ENCODE measurements around the gene CELSR3. TPM values are rescaled to one million over a fixed set of nuclear protein-coding genes. Genes with fewer than 3 reads are reported as not detected.

CELSR3 gene
- polyA plus RNA-seq, 4 donors, result 0.67 to 1.3 (median 1.2) TPM

GRCh38 chr3:48663489-48664312 is 1.0 kb upstream of the CELSR3 start:
- DNase-seq (ENCODE audit: low read depth in 4 of 4, low spot score in 3 of 4), result peak; percentile 84 to 92 (median 86)

DNA sequence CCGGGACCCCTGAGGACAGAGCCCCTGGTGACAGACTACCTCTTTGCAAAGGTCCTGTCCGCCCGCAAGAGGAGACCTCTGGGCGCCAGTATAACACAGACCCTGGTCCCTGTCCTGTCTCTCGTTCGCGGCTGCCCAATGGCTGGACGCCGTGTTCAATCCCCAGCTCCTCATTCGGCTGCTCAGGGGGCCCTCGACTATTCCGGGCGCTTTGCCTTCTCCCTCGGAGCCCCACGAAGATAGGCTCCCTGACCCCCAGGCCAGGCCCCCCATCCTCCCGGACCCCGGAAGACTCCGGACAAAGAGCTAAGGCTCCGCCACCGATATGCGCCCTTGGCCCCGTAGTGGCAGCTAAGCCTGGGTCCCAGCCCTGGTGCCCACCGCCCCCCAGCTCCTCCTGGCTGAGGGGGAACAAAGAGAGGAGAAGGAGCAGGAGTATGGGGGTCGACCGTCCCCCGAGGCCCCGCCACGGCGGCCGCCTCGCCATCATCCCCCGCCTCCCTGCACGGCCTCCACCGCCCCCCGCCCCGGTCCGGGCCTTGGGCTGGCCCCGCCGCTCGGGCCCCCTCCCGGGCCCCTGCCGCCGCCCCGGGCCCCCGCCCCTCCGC is 437 bp downstream of the CELSR3 start:
- DNase-seq (ENCODE audit: low read depth in 4 of 4, low spot score in 3 of 4), result no peak

- peak in 2 of 4 donors; percentile 42 to 60 for DNase-seq (ENCODE audit: low read depth in 4 of 4, low spot score in 3 of 4)
These were observed 1.1 kb downstream of the CELSR3 start for GRCh38 chr3:48661501-48662144.

DNA sequence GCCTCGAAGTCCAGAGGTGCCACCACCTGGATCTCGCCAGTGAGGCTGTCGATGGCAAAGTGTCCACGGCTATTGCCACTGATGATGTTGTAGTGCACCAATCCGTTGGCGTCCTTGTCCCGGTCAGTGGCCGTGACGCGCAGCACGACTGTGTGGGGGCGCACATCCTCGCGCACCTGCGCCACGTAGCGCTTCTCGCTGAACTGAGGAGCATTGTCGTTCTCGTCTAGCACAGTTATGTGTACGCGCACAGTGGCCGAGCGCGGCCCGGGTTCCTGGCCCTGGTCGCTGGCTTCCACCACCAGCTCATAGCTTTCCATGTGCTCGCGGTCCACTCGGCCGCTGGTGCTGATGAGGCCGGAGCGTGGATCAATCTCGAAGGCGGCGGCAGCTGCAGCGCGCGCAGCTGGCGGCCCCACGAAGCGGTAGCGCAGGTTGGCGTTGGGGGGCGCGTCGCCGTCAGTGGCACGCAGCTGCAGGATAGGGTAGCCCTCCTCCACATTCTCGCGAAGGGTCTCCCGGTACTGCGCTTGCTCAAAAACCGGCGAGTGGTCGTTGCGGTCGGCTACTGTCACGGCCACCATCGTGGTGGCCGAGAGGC is 1.8 kb downstream of the CELSR3 start:
- no peak for DNase-seq (ENCODE audit: low read depth in 4 of 4, low spot score in 3 of 4)

DNA sequence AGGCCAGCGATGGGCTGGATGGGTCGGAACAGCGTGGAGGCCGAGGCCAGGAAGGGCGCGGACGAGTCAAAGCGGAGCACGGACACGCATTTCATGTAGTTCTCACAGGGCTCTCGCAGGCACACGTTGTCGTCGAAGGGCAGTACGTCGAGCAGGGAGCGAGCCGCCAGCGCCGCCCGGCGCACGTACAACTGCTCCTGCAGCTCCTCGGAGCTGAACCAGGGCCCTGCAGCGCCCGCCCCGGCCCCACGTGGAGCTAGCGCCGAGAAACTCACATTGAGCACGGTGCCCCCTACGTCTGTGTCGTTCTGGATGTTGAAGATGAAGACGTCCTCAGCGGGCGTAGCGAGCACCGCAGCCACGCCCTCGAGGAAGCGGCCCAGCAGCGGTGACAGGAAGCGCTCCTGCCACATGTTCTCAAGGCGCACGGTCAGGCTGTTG is 5.8 kb downstream of the CELSR3 start:
- DNase-seq (ENCODE audit: low read depth in 4 of 4, low spot score in 3 of 4), result no peak

DNA sequence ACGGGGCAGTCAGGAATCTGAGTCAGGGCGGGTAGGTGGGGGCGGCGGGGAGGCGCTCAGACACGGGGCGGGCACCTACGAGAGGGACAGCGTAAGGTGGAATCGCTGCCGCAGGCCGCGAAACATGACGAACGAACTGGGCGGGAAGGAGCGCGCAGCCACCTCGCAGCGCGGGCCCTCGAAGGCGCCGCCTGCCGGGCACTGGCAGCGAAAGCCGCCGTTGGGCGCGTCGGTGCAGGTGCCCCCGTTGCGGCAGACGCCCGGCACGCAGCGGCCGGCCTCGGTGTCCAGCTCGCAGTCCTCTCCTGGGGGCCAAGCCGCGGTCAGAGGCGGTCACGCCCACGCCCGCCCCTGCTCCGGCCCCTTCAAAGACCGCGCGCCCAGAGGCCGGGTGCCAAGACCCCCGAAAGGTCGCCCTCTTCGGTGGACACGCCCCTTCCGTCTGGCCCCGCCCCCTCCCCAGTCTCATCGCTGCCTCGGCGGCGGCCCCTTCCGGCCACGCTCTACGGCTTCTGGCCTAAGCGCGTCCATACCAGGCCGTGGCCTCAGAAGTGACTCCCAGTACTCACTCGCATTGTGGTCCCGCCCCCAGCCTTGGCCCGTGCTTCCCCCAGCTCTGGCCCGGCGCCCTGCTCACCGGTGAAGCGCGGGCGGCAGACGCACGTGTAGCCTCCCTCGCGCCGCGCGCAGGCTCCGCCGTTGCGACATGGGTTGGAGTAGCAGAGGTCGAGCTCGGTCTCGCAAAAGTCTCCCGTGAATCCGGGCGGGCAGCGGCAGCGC is 6.4 kb downstream of the CELSR3 start:
- DNase-seq (ENCODE audit: low read depth in 4 of 4, low spot score in 3 of 4), result peak in 2 of 4 donors; percentile 52 to 56

- no peak for DNase-seq (ENCODE audit: low read depth in 4 of 4, low spot score in 3 of 4)
These were observed 7.1 kb downstream of the CELSR3 start for GRCh38 chr3:48655606-48656005.

GRCh38 chr3:48655063-48655462 is 7.6 kb downstream of the CELSR3 start:
- no peak for DNase-seq (ENCODE audit: low read depth in 4 of 4, low spot score in 3 of 4)

- no peak for DNase-seq (ENCODE audit: low read depth in 4 of 4, low spot score in 3 of 4)
These were observed 9.6 kb downstream of the CELSR3 start for GRCh38 chr3:48652923-48653715.

DNA sequence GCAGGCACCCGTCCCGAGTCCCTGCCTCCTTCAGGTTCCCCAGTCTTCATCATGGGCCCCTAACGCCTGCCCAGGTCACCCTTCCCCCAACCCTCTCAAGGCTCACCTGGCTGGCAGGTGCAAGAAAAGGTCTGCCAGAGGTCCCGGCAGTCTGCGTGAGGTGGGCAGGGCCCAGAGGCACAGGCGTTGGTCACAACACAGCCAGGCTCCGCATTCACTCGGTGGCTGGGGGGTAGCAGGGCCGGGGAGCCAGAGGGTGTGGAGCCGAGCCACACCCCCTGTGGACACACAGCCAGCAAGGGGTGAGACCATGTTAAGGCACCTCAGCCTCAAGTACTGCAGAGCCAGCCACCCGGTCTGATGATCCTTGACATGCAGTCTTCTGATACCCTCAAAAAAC is 10.9 kb downstream of the CELSR3 start:
- DNase-seq (ENCODE audit: low read depth in 4 of 4, low spot score in 3 of 4), result no peak

DNA sequence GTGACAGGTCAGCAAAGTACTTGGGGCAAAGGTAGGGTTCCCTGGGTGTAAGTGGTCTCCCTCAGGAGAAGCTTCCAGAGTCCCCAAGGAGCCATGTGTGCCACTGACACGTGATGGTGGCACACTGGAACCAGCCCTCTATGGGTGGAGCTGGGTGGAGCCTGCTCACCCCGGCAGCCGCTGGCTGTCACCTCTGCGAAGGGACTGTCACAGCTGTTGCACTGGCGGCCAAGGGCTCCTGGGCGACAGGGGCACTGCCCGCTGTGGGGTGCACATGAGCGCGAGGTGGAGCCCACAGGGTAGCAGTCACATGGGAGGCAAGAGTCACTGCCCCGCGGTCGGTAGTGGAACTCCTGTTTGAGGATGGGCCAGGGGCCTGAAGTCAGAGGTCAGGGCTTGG is 12.0 kb downstream of the CELSR3 start:
- no peak for DNase-seq (ENCODE audit: low read depth in 4 of 4, low spot score in 3 of 4)

DNA sequence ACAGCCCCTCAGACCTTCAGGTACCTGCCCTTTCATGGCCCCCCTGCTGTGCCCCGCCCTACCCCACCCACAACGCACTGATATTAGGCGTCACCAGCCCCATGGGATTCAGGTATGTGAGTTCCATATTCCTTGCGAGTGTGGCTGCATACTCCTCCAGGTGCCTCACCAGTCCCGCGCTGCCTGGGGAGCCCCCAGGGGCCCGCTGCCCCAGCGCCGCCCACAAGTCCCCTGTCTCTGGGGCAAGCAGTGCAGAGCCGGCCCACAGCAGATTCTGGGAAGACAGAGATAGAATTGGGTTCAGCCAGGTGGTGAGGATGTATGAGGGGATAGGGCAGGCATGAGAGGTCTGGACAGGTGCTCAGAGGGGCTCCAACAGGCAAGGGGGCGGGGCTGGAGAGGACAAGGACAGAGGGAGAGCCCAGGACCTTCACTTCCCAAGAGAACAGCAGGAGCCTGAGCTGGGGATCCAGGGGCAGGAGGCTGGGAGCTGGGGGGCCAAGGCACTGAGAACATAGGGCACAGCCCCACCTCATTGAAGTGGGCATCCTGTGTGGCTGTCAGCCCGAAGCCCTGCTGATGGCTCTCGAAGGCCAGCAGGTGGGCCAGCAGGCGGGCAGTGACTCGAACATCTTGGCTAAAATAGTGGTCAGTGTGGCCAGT is 14.4 kb downstream of the CELSR3 start:
- DNase-seq (ENCODE audit: low read depth in 4 of 4, low spot score in 3 of 4), result no peak

DNA sequence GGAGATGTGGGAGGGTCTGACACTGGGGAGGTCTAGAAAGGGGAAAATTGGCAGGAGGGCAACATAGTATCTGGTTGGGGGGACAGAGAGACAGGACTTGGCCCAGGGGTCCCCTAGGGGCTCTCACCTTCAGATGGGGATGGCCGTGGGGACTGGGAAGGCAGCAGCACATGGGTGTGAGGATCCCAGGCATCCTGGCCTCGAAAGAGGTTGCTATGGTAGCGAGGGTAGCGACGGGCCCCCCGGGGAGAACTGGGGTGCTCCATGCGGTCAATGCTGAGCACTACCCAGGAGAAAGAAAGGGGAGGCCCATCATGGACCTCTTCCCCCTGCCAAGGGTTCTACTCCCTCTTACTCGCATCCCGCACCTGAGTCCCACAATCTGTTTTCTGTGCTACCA is 15.0 kb downstream of the CELSR3 start:
- no peak for DNase-seq (ENCODE audit: low read depth in 4 of 4, low spot score in 3 of 4)

GRCh38 chr3:48644898-48645760 is 17.6 kb downstream of the CELSR3 start:
- DNase-seq (ENCODE audit: low read depth in 4 of 4, low spot score in 3 of 4), result no peak

DNA sequence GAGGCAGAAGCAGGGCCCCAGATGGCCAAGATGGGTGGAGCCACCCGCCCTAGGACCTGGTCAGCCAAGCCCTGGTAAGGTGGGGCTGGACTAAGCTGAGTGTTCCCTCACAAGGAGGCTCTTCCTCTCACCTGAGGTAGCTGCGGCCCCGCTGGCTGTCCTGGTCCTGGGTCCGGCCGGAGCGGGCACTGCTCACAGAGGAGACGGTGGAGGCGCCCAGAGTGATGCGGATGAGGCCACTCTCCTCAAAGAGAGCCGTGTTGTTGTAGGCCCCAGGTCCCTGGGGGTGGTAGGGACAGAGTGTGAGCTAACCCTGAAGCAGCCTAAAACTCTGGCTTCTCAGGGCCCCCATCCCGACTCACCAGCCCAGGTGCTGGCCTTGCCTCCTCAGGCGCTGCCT is 20.1 kb downstream of the CELSR3 start:
- no peak for DNase-seq (ENCODE audit: low read depth in 4 of 4, low spot score in 3 of 4)

DNA sequence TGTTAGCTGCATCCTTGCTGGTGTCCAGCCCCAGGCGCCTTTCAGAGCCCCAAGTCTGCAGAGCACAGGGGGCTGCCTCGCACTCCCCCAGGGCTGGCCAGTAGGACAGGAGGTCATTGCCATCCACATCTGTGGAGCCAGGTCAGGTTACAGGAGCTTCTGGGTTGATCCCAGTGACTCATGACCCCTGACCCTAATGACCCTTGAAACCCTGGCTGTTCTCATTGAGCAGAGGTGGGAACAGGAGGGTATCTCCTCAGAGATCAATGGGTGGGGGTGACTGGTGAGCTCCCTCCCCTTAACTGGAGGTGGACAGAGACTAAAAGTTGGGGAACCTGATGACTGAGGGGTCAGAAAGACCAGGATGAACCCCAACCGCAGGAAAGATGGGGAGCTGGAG is 21.3 kb downstream of the CELSR3 start:
- no peak for DNase-seq (ENCODE audit: low read depth in 4 of 4, low spot score in 3 of 4)

DNA sequence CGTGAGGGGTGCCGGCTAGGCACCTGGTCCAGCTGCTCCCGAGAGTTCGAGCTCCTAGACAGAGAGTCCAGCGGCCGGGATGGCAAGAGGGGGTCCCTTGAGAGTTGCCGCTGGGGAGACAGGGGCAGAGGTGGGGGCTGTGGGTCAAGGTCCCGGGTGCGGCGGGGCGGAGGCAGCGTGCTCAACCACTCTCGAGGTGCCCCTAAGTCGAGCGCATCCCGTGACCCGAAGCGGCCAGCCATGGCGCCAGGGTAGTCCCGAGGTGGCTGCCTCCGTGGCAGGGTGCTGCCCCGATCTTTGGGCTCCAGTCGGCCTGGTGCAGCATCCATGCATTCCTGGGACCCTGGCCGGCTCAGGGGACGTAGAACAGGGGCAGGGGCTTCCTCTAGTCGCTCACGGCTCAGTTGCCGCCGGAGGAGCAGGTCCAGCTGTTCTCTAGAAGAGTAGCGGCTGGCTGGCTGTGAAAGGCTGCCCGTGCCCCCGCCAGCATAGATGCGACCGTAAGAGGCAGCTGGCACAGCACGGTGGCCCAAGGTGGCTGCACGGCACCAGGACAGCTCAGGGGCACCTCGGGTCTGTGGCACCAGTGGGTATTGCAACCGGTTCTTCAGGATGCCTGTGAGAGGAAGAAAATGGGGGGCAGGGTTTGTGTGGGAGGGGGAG is 22.6 kb downstream of the CELSR3 start:
- DNase-seq (ENCODE audit: low read depth in 4 of 4, low spot score in 3 of 4), result no peak

DNA sequence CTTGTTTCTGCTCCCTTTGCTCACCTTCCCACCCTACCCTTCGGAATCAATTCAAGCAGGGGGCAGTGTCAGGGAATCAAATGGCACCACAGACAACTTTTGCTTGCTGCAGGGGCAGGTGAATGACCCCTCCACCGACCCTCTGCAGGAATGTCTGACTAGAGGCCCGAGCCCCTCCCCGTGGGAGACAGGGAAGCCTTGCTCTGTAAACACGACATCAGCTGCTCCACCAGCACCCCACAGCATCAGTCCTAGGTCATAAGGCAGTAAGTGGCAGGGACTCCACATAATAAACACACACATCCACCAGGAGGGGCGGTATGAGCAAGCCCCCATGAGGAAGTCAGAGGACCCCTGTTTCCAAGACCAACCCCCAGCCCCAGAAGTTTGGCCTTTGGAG is 25.4 kb downstream of the CELSR3 start:
- DNase-seq (ENCODE audit: low read depth in 4 of 4, low spot score in 3 of 4), result no peak

All from left renal pelvis (tissue), 4 donors.